HepG2 (cell line): ENCODE measurements around the gene CEMP1. TPM values are rescaled to one million over a fixed set of nuclear protein-coding genes. Genes with fewer than 3 reads are reported as not detected.
A peak's percentile ranks its signal among the peaks of the same experiment; 100 is the strongest.

Experiments used
- ATAC-seq: fragments of 200-7000 bp; cut with Tn5 transposase; 3 replicates; pipeline ENCODE4 v1.9.1; 2020; ENCODE audit warnings: mild to moderate bottlenecking, moderate library complexity
- BruUV-seq: library from RNA; stranded (reverse); fragments of 400-500 nt; replicated peaks from 2 replicates; lab custom pipeline; 2021; lab: Mats Ljungman, UMichigan
- CTCF ChIA-PET: fragments of 300-600 bp; formaldehyde crosslinking; extraction: SDS; loops from one replicate; lab custom pipeline; 2021; ENCODE audit warnings: low total read pairs, inconsistent platforms, low intra/inter-chr PET ratio; lab: Yijun Ruan, JAX
- POLR2A ChIA-PET: fragments of 350-600 bp; sonication (Branson Sonifier 250); formaldehyde crosslinking; loops from one replicate; lab custom pipeline; 2020; ENCODE audit warnings: antibody characterized with exemption, inconsistent platforms; lab: Yijun Ruan, JAX
- DNase-seq: peaks from one replicate; pipeline ENCODE4 v3.0.0-alpha.2; 2015; ENCODE audit warnings: low spot score
- FAIRE-seq: peaks from 3 replicates; lab custom pipeline; 2011; peaks lifted over from hg19 to GRCh38; lab: Jason Lieb, UNC
- H2AFZ ChIP-seq: one replicate; pipeline ENCODE4 v1.6.1; 2011; ENCODE audit warnings: low read length, inconsistent platforms
- H3K27ac ChIP-seq: fragments of 300-600 bp; 3 replicates; pipeline ENCODE4 v1.8.0; 2011; ENCODE audit warnings: mixed run types, mild to moderate bottlenecking, mixed read lengths, low read length, inconsistent platforms; ENCODE audit not compliant: insufficient read depth; ENCODE audit errors: extremely low read length
- H3K27me3 ChIP-seq, 2 experiments: fragments of 200-600 bp in 1 of 2; 2 replicates in 1 of 2; 3 replicates in 1 of 2; pipeline versions ENCODE4 v1.6.0 to v1.8.0; 2011; ENCODE audit warnings: low read length in 2 of 2, mild to moderate bottlenecking in 2 of 2, moderate library complexity in 2 of 2, inconsistent platforms in 1 of 2; ENCODE audit not compliant: insufficient read depth in 2 of 2, control insufficient read depth in 1 of 2
- H3K36me3 ChIP-seq, 2 experiments: fragments of 200-600 bp in 1 of 2; replicated peaks in 1 of 2; 2 replicates in 1 of 2; 3 replicates in 1 of 2; pipeline versions ENCODE4 v1.5.1 to v1.8.0; 2011; ENCODE audit warnings: low read length in 2 of 2, inconsistent platforms in 1 of 2; ENCODE audit not compliant: insufficient read depth in 2 of 2, control insufficient read depth in 1 of 2
- H3K4me1 ChIP-seq: 2 replicates; pipeline ENCODE4 v1.5.1; 2012; ENCODE audit warnings: low read length, inconsistent platforms; ENCODE audit not compliant: insufficient read depth
- H3K4me2 ChIP-seq: 2 replicates; pipeline ENCODE4 v1.6.0; 2011; ENCODE audit warnings: low read depth, low read length, inconsistent platforms
- H3K4me3 ChIP-seq, 3 experiments: fragments of 200-600 bp in 1 of 3; sonication (generic), shearing (Covaris generic) in 1 of 3; replicated peaks in 1 of 3; 2 replicates each; pipeline ENCODE4 v1.5.1; 2011 to 2016; ENCODE audit warnings: low read length in 3 of 3, inconsistent platforms in 2 of 3, low read depth in 2 of 3, mild to moderate bottlenecking in 2 of 3, control low read depth in 1 of 3, mixed read lengths in 1 of 3; ENCODE audit not compliant: insufficient read depth in 1 of 3
- H3K79me2 ChIP-seq: one replicate; pipeline ENCODE4 v1.6.1; 2011; ENCODE audit warnings: low read length, inconsistent platforms; ENCODE audit not compliant: insufficient read depth
- H3K9ac ChIP-seq: 2 replicates; pipeline ENCODE4 v1.6.0; 2011; ENCODE audit warnings: mild to moderate bottlenecking, low read depth, low read length, inconsistent platforms; ENCODE audit not compliant: insufficient read depth
- H3K9me3 ChIP-seq: 2 replicates; pipeline ENCODE4 v1.5.1; 2012; ENCODE audit warnings: mild to moderate bottlenecking, low read length
- H4K20me1 ChIP-seq: 2 replicates; pipeline ENCODE4 v1.6.0; 2011; ENCODE audit warnings: inconsistent platforms, mild to moderate bottlenecking, low read length, moderate library complexity; ENCODE audit not compliant: insufficient read depth
- ETV5 ChIP-seq: IDR thresholded peaks from 2 replicates; pipeline ENCODE4 v1.6.1; 2018; ENCODE audit warnings: missing biosample characterization, missing genetic modification reagents, inconsistent platforms, borderline replicate concordance
- GABPA ChIP-seq, 2 experiments: IDR thresholded peaks; 2 replicates each; pipeline ENCODE4 v1.6.1; 2011 to 2016; ENCODE audit warnings: low read depth in 2 of 2, low read length in 1 of 2, missing biosample characterization in 1 of 2, missing genetic modification characterization in 1 of 2
- GABPB1 ChIP-seq: IDR thresholded peaks from 2 replicates; pipeline ENCODE4 v1.6.1; 2016; ENCODE audit warnings: mild to moderate bottlenecking, missing genetic modification reagents, moderate library complexity, missing compliant biosample characterization
- MAFK ChIP-seq, 2 experiments: IDR thresholded peaks in 1 of 2; conservative IDR thresholded peaks in 1 of 2; 2 replicates each; pipeline ENCODE4 v1.6.1; 2011; ENCODE audit warnings: improper control_type of control experiment in 2 of 2, low read length in 2 of 2
- POLR2AphosphoS5 ChIP-seq: IDR thresholded peaks from 2 replicates; pipeline ENCODE4 v1.6.1; 2012; ENCODE audit warnings: low read depth, low read length
- SAFB2 ChIP-seq: sonication (generic); formaldehyde crosslinking; IDR thresholded peaks from 2 replicates; pipeline ENCODE4 v1.5.1; 2020; ENCODE audit warnings: missing genetic modification reagents, low read depth, mild to moderate bottlenecking, borderline replicate concordance
- SP5 ChIP-seq: IDR thresholded peaks from 2 replicates; pipeline ENCODE4 v1.6.1; 2016; ENCODE audit warnings: low read depth, borderline replicate concordance
- ZNF20 ChIP-seq: sonication (generic); formaldehyde crosslinking; IDR thresholded peaks from 2 replicates; pipeline ENCODE4 v1.4.0; 2020; ENCODE audit warnings: mild to moderate bottlenecking, moderate library complexity, missing genetic modification reagents
- ZNF558 ChIP-seq: sonication (generic); formaldehyde crosslinking; IDR thresholded peaks from 2 replicates; pipeline ENCODE4 v1.9.0; 2022; ENCODE audit warnings: mild to moderate bottlenecking, missing genetic modification reagents, borderline replicate concordance
- ZNF777 ChIP-seq: sonication (generic); formaldehyde crosslinking; IDR thresholded peaks from 2 replicates; pipeline ENCODE4 v1.4.0; 2020; ENCODE audit warnings: missing genetic modification reagents
- WGBS: methylation state at CpG from one replicate; pipeline ENCODE4 v1.1.6; 2017; ENCODE audit warnings: low lambda C conversion rate; 5-methylcytosine and 5-hydroxymethylcytosine counted together
- in situ Hi-C: cut with HindIII; loops from 2 replicates; pipeline ENCODE4 v1.10.0; 2017; ENCODE audit warnings: low pct_unique_long_range_greater_than_20kb; ENCODE audit not compliant: extremely low pct_ligation_motif_present
- intact Hi-C: fragments of 100-400 bp; cut with micrococcal nuclease; formaldehyde crosslinking; loops from one replicate; pipeline ENCODE4 v1.10.0; 2022; ENCODE audit not compliant: unreplicated experiment
- polyA plus RNA-seq, 8 experiments: library from polyadenylated mRNA; depleted of rRNA in 3 of 8; stranded (reverse) in 7 of 8; unstranded in 1 of 8; fragments of >200 nt; fragmentation: Illumina TruSeq in 4 of 8; extraction: Trizol in 4 of 8; gene quantifications; 2 replicates each; pipeline versions ENCODE4 v1.2.1 to v1.2.3, GENCODE V29; 2011 to 2016; ENCODE audit warnings: low read depth in 4 of 8, missing spikeins in 1 of 8, mixed read lengths in 1 of 8; ENCODE audit not compliant: insufficient read depth in 1 of 8
- total RNA-seq, 5 experiments: library from RNA; depleted of rRNA; stranded (reverse); fragments of >200 nt; fragmentation: Illumina TruSeq; extraction: Trizol; gene quantifications; 2 replicates each; pipeline ENCODE4 v1.2.3, GENCODE V29; 2016; ENCODE audit warnings: low read depth in 1 of 5
- TF ChIP-seq, protein P1 (sequence below): sonication (generic); formaldehyde crosslinking; IDR thresholded peaks from 2 replicates; pipeline ENCODE4 v1.5.0; 2020; ENCODE audit warnings: mild to moderate bottlenecking, missing genetic modification reagents, borderline replicate concordance
- TF ChIP-seq, protein P2 (sequence below): sonication (generic); IDR thresholded peaks from 2 replicates; pipeline ENCODE4 v1.6.1; 2016; ENCODE audit warnings: low read depth, borderline replicate concordance
- TF ChIP-seq, protein P3 (sequence below): sonication (generic); formaldehyde crosslinking; IDR thresholded peaks from 2 replicates; pipeline ENCODE4 v1.4.0; 2020; ENCODE audit warnings: mild to moderate bottlenecking, missing genetic modification reagents, borderline replicate concordance

Gene CEMP1
- total and polyA plus RNA-seq, 2 of the 13 experiments (the other 11 are each of a cell fraction or from before 2014, with no cell fraction given) = not detected

DNA sequence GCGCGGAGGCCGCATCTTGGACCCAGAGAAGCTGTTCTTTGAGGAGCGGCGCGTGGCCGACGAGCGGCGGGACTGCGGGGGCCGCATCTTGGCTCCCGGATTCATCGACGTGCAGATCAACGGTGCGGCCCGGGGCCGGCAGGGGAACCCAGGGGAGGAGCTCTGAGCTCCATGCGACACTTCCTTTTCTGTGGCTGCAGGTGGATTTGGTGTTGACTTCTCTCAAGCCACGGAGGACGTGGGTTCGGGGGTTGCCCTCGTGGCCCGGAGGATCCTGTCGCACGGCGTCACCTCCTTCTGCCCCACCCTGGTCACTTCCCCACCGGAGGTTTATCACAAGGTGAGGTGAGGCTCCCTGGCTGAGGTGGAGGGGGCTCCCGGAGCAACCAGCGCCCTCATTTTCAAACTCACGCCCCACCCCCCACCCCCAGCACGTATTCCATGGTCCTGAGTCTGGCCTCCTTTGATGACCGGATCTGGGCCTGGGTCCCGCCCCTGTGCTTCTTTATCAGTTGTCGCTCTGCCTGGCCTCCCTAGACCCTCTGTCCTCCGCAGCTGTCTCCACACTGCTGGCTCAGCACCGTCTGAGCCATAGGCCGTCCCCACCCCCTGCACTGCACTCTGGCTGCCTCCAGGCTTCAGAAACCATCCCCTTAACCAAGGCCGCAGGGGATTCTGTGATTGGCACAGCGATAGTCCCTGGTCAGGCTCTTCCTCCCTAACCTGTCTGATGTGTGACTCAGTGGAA is 10.2 kb downstream of the CEMP1 start:
- BruUV-seq = no TSS peak
- H4K20me1 ChIP-seq = peaks cover 37% of the 10 kb centered on the region
- peaks cover 88% of the 10 kb centered on the region for H3K4me1 ChIP-seq
- peak overlapping the region; percentile 77 to 85 (median 84) for H3K4me3 ChIP-seq
- ATAC-seq (peak; percentile 73), DNase-seq (peak; percentile 70), FAIRE-seq (peak; percentile 58)
- no peaks in the 10 kb centered on the region for H3K9me3 ChIP-seq
- H3K27me3 ChIP-seq = no peaks in the 10 kb centered on the region
- ChIA-PET POLR2A (interaction anchor here (1.1 to 2.2 kb wide), 6 partner anchors 10 to 82 kb away, joined by 3 to 14 read pairs (median 7); partner anchors contain the start of genes CEMP1, PDPK1 and TBC1D24), CTCF (no interaction called here)
- peaks cover 60% of the 10 kb centered on the region for H3K79me2 ChIP-seq
- 4% methylated on average over 11 of the region's 41 CpGs for WGBS
- H3K9ac ChIP-seq = peak overlapping the region; percentile 81
- peaks cover 6 to 24% of the 10 kb centered on the region in 2 experiments; a peak in 4 of 5 replicates for H3K36me3 ChIP-seq
- no peak overlapping the region for H2AFZ ChIP-seq
- peak overlapping the region; percentile 94 for H3K4me2 ChIP-seq
- peak overlapping the region; percentile 84 for H3K27ac ChIP-seq
- intact Hi-C loops = no loop called here
- in situ Hi-C loops = no loop called here
- TF ChIP-seq ZNF558 (CRISPR knock-in tag) (no peak), GABPB1 (CRISPR knock-in tag) (0 out of 2 replicates have a peak, but pooled peaks have one; percentile 8), GABPA (IDR thresholded peaks at IDR 0.05; ENCODE audit: low read depth, low read length) (no peak), GABPA (CRISPR knock-in tag; IDR thresholded peaks at IDR 0.05; ENCODE audit: low read depth) (0 out of 2 replicates have a peak, but pooled peaks have one; percentile 43), ETV5 (0 out of 2 replicates have a peak, but pooled peaks have one; percentile 11), MAFK (conservative IDR thresholded peaks at IDR 0.05 in 1 of 2, IDR thresholded peaks at IDR 0.05 in 1 of 2; ENCODE audit: low read length in 2 of 2) (peak; percentile 61 to 74), SP5 (peak; percentile 33; the same call in 1 of the 2 replicates), POLR2AphosphoS5 (peak; percentile 31), ZNF777 (CRISPR knock-in tag) (peak; percentile 70; the same call in 1 of the 2 replicates), ZNF20 (CRISPR knock-in tag) (no peak), SAFB2 (CRISPR knock-in tag) (0 out of 2 replicates have a peak, but pooled peaks have one; percentile 7)
- TF ChIP-seq, protein P1, sequence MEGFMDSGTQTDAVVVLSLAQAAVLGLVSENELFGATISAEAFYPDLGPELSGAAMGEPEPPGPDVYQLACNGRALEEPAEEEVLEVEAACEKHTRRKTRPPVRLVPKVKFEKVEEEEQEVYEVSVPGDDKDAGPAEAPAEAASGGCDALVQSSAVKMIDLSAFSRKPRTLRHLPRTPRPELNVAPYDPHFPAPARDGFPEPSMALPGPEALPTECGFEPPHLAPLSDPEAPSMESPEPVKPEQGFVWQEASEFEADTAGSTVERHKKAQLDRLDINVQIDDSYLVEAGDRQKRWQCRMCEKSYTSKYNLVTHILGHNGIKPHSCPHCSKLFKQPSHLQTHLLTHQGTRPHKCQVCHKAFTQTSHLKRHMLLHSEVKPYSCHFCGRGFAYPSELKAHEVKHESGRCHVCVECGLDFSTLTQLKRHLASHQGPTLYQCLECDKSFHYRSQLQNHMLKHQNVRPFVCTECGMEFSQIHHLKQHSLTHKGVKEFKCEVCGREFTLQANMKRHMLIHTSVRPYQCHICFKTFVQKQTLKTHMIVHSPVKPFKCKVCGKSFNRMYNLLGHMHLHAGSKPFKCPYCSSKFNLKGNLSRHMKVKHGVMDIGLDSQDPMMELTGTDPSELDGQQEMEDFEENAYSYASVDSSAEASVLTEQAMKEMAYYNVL (CRISPR knock-in tag) = 0 out of 2 replicates have a peak, but pooled peaks have one; percentile 44
- TF ChIP-seq, protein P2, sequence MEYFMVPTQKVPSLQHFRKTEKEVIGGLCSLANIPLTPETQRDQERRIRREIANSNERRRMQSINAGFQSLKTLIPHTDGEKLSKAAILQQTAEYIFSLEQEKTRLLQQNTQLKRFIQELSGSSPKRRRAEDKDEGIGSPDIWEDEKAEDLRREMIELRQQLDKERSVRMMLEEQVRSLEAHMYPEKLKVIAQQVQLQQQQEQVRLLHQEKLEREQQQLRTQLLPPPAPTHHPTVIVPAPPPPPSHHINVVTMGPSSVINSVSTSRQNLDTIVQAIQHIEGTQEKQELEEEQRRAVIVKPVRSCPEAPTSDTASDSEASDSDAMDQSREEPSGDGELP = peak; percentile 52; the same call in 1 of the 2 replicates
- TF ChIP-seq, protein P3, sequence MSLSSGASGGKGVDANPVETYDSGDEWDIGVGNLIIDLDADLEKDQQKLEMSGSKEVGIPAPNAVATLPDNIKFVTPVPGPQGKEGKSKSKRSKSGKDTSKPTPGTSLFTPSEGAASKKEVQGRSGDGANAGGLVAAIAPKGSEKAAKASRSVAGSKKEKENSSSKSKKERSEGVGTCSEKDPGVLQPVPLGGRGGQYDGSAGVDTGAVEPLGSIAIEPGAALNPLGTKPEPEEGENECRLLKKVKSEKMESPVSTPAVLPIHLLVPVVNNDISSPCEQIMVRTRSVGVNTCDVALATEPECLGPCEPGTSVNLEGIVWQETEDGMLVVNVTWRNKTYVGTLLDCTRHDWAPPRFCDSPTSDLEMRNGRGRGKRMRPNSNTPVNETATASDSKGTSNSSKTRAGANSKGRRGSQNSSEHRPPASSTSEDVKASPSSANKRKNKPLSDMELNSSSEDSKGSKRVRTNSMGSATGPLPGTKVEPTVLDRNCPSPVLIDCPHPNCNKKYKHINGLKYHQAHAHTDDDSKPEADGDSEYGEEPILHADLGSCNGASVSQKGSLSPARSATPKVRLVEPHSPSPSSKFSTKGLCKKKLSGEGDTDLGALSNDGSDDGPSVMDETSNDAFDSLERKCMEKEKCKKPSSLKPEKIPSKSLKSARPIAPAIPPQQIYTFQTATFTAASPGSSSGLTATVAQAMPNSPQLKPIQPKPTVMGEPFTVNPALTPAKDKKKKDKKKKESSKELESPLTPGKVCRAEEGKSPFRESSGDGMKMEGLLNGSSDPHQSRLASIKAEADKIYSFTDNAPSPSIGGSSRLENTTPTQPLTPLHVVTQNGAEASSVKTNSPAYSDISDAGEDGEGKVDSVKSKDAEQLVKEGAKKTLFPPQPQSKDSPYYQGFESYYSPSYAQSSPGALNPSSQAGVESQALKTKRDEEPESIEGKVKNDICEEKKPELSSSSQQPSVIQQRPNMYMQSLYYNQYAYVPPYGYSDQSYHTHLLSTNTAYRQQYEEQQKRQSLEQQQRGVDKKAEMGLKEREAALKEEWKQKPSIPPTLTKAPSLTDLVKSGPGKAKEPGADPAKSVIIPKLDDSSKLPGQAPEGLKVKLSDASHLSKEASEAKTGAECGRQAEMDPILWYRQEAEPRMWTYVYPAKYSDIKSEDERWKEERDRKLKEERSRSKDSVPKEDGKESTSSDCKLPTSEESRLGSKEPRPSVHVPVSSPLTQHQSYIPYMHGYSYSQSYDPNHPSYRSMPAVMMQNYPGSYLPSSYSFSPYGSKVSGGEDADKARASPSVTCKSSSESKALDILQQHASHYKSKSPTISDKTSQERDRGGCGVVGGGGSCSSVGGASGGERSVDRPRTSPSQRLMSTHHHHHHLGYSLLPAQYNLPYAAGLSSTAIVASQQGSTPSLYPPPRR = 0 out of 2 replicates have a peak, but pooled peaks have one; percentile 20
